H1 (cell line): ENCODE data around the gene BLNK. TPM values are rescaled to one million over a fixed set of nuclear protein-coding genes. Genes with fewer than 3 reads are reported as not detected.

ENCODE experiments used
- CTCF ChIA-PET: fragments of 300-600 bp; sonication (Branson Sonifier 250); formaldehyde crosslinking; loops from one replicate; lab custom pipeline; 2021; ENCODE audit not compliant: partially characterized antibody; lab: Charles Lee
- POLR2A ChIA-PET: fragments of 300-600 bp; sonication (Branson Sonifier 250); formaldehyde crosslinking; loops from one replicate; lab custom pipeline; 2021; ENCODE audit warnings: inconsistent platforms; ENCODE audit not compliant: partially characterized antibody; lab: Charles Lee
- DNase-seq, 2 experiments: peaks; one replicate each; pipeline versions ENCODE4 v3.0.0 to v3.0.0-alpha.2; 2010 to 2022; ENCODE audit warnings: low spot score in 2 of 2, low read depth in 1 of 2, mixed read lengths in 1 of 2
- FAIRE-seq: peaks from 2 replicates; lab custom pipeline; 2011; peaks lifted over from hg19 to GRCh38; lab: Jason Lieb, UNC
- H2AFZ ChIP-seq: 2 replicates; pipeline ENCODE4 v1.8.1; 2012; ENCODE audit warnings: low read length, inconsistent platforms
- H2AK5ac ChIP-seq: 2 replicates; pipeline ENCODE4 v1.6.1; 2013; ENCODE audit warnings: low read depth, low read length
- H2BK120ac ChIP-seq: replicated peaks from 2 replicates; pipeline ENCODE3; 2013; ENCODE audit warnings: low read depth, low read length, inconsistent platforms
- H2BK12ac ChIP-seq: 2 replicates; pipeline ENCODE4 v1.6.1; 2013; ENCODE audit warnings: low read depth, low read length
- H2BK15ac ChIP-seq: 2 replicates; pipeline ENCODE4 v1.6.1; 2013; ENCODE audit warnings: low read length
- H2BK20ac ChIP-seq: 2 replicates; pipeline ENCODE4 v1.6.1; 2013; ENCODE audit warnings: low read length
- H2BK5ac ChIP-seq: 2 replicates; pipeline ENCODE4 v1.6.1; 2013; ENCODE audit warnings: low read depth, low read length
- H3K14ac ChIP-seq: 2 replicates; pipeline ENCODE4 v1.6.1; 2013; ENCODE audit warnings: inconsistent platforms; ENCODE audit not compliant: insufficient read length
- H3K18ac ChIP-seq: 2 replicates; pipeline ENCODE4 v1.6.1; 2013; ENCODE audit warnings: low read length; ENCODE audit errors: extremely low read depth
- H3K23ac ChIP-seq: 2 replicates; pipeline ENCODE4 v1.6.1; 2013; ENCODE audit warnings: inconsistent platforms; ENCODE audit not compliant: insufficient read length
- H3K23me2 ChIP-seq: 2 replicates; pipeline ENCODE4 v1.6.1; 2013; ENCODE audit warnings: low read depth, low read length
- H3K27ac ChIP-seq: 2 replicates; pipeline ENCODE4 v1.6.1; 2011; ENCODE audit warnings: low read depth, low read length, inconsistent platforms
- H3K27me3 ChIP-seq, 4 experiments: replicated peaks in 1 of 4; 1 replicate in 1 of 4; 2 replicates in 3 of 4; pipeline versions ENCODE4 v1.6.1 to v1.8.1; 2011 to 2013; ENCODE audit warnings: low read length in 3 of 4, mild to moderate bottlenecking in 3 of 4, inconsistent platforms in 2 of 4, mixed read lengths in 2 of 4, moderate library complexity in 1 of 4; ENCODE audit not compliant: control insufficient read depth in 3 of 4, insufficient read depth in 3 of 4; ENCODE audit errors: extremely low read depth in 1 of 4
- H3K36me3 ChIP-seq, 4 experiments: 2 replicates each; pipeline versions ENCODE4 v1.6.1 to v1.8.1; 2011 to 2013; ENCODE audit warnings: mild to moderate bottlenecking in 4 of 4, low read length in 3 of 4, moderate library complexity in 2 of 4, control low read depth in 1 of 4, inconsistent platforms in 1 of 4; ENCODE audit not compliant: insufficient read depth in 4 of 4, control insufficient read depth in 2 of 4
- H3K4ac ChIP-seq: replicated peaks from 2 replicates; pipeline ENCODE3; 2013; ENCODE audit warnings: low read length, low read depth, mixed read lengths, inconsistent platforms; ENCODE audit not compliant: insufficient read length
- H3K4me1 ChIP-seq, 4 experiments: replicated peaks in 1 of 4; 1 replicate in 1 of 4; 2 replicates in 3 of 4; pipeline versions ENCODE4 v1.6.1 to v1.8.1; 2011 to 2013; ENCODE audit warnings: low read length in 3 of 4, inconsistent platforms in 2 of 4, mixed read lengths in 1 of 4; ENCODE audit not compliant: insufficient read depth in 4 of 4, control insufficient read depth in 3 of 4
- H3K4me2 ChIP-seq, 2 experiments: 2 replicates each; pipeline versions ENCODE4 v1.6.1 to v1.8.1; 2011 to 2013; ENCODE audit warnings: low read depth in 2 of 2, low read length in 2 of 2, control low read depth in 1 of 2, inconsistent platforms in 1 of 2, mild to moderate bottlenecking in 1 of 2; ENCODE audit not compliant: insufficient read depth in 1 of 2
- H3K4me3 ChIP-seq, 4 experiments: fragments of 200-600, 300-600 bp in 1 of 4; sonication (generic), shearing (Covaris generic), sonication (Bioruptor Twin) in 1 of 4; 2 replicates each; pipeline versions ENCODE4 v1.5.1 to v1.8.1; 2011 to 2016; ENCODE audit warnings: low read length in 4 of 4, low read depth in 3 of 4, control low read depth in 2 of 4, inconsistent platforms in 2 of 4, mild to moderate bottlenecking in 2 of 4, mixed read lengths in 1 of 4, moderate library complexity in 1 of 4; ENCODE audit not compliant: insufficient read depth in 2 of 4; ENCODE audit errors: extremely low read depth in 1 of 4
- H3K56ac ChIP-seq: replicated peaks from 2 replicates; pipeline ENCODE3; 2013; ENCODE audit warnings: low read depth, mild to moderate bottlenecking, mixed read lengths, low read length, inconsistent platforms; ENCODE audit not compliant: insufficient read length
- H3K79me1 ChIP-seq: 2 replicates; pipeline ENCODE4 v1.6.1; 2013; ENCODE audit warnings: low read depth, low read length, control low read depth
- H3K79me2 ChIP-seq, 2 experiments: 2 replicates each; pipeline versions ENCODE4 v1.6.1 to v1.8.1; 2012 to 2013; ENCODE audit warnings: low read length in 2 of 2, mild to moderate bottlenecking in 2 of 2, inconsistent platforms in 1 of 2; ENCODE audit not compliant: insufficient read depth in 2 of 2, control insufficient read depth in 1 of 2
- H3K9ac ChIP-seq, 4 experiments: replicated peaks in 1 of 4; 1 replicate in 1 of 4; 2 replicates in 3 of 4; pipeline versions ENCODE4 v1.6.1 to v1.8.1; 2011 to 2013; ENCODE audit warnings: low read depth in 3 of 4, low read length in 3 of 4, control low read depth in 2 of 4, mild to moderate bottlenecking in 2 of 4, moderate library complexity in 2 of 4, inconsistent platforms in 1 of 4; ENCODE audit errors: extremely low read depth in 1 of 4
- H3K9me3 ChIP-seq, 2 experiments: 2 replicates each; pipeline versions ENCODE4 v1.6.1 to v1.8.1; 2012 to 2013; ENCODE audit warnings: mild to moderate bottlenecking in 2 of 2, moderate library complexity in 2 of 2, control low read depth in 1 of 2, inconsistent platforms in 1 of 2, low read depth in 1 of 2, low read length in 1 of 2, mixed read lengths in 1 of 2; ENCODE audit not compliant: insufficient read depth in 2 of 2
- H4K20me1 ChIP-seq, 2 experiments: replicated peaks in 1 of 2; 2 replicates each; pipeline versions ENCODE3 to v1.8.1; 2011 to 2013; ENCODE audit warnings: inconsistent platforms in 2 of 2, low read length in 2 of 2, mild to moderate bottlenecking in 1 of 2; ENCODE audit not compliant: insufficient read depth in 2 of 2, control insufficient read depth in 1 of 2
- H4K5ac ChIP-seq: 2 replicates; pipeline ENCODE4 v1.6.1; 2013; ENCODE audit warnings: low read length, low read depth, mixed read lengths, inconsistent platforms; ENCODE audit not compliant: insufficient read length
- H4K8ac ChIP-seq: 2 replicates; pipeline ENCODE4 v1.8.0; 2013; ENCODE audit warnings: mild to moderate bottlenecking, moderate library complexity, low read length, inconsistent platforms; ENCODE audit not compliant: insufficient read depth; ENCODE audit errors: extremely low read depth
- H4K91ac ChIP-seq: replicated peaks from 2 replicates; pipeline ENCODE3; 2013; ENCODE audit warnings: low read length, mixed read lengths, inconsistent platforms; ENCODE audit not compliant: insufficient read length
- ASH2L ChIP-seq: fragments of 200-600, 300-600 bp; sonication (generic); IDR thresholded peaks from one replicate; pipeline ENCODE4 v1.7.1; 2017; ENCODE audit warnings: low read length
- BCL11A ChIP-seq, 2 experiments: IDR thresholded peaks; one replicate each; pipeline ENCODE4 v1.6.1; 2011; ENCODE audit warnings: low read depth in 2 of 2, low read length in 2 of 2, mild to moderate bottlenecking in 2 of 2
- CHD1 ChIP-seq: IDR thresholded peaks from 2 replicates; pipeline ENCODE4 v1.6.1; 2012; ENCODE audit warnings: low read depth, low read length, improper control_type of control experiment
- EZH2 ChIP-seq: fragments of 200-600 bp; sonication (generic); IDR thresholded peaks from 2 replicates; pipeline ENCODE4 v1.7.1; 2012; ENCODE audit warnings: low read depth, mild to moderate bottlenecking, moderate library complexity, low read length, inconsistent platforms; ENCODE audit not compliant: severe bottlenecking
- WGBS, 2 experiments: shearing (Covaris generic) in 1 of 2; methylation state at CpG; one replicate each; pipeline versions ENCODE4 v1.1.6 to v1.1.7; 2013 to 2015; ENCODE audit warnings: low lambda C conversion rate in 2 of 2, mixed read lengths in 2 of 2, inconsistent platforms in 1 of 2, low coverage in 1 of 2, missing lambda C conversion rate in 1 of 2; ENCODE audit not compliant: insufficient replicate concordance in 2 of 2, insufficient coverage in 1 of 2, insufficient read length in 1 of 2; ENCODE audit errors: extremely low coverage in 1 of 2, missing lambda C conversion rate in 1 of 2; 5-methylcytosine and 5-hydroxymethylcytosine counted together
- polyA plus RNA-seq, 7 experiments: library from polyadenylated mRNA; depleted of rRNA in 3 of 7; stranded (reverse) in 5 of 7; unstranded in 2 of 7; fragments of >200 nt in 5 of 7; fragments of 200-250 nt in 2 of 7; gene quantifications; 1 replicate in 5 of 7; 2 replicates in 1 of 7; 4 replicates in 1 of 7; pipeline versions ENCODE4 v1.2.1 to v1.2.3, GENCODE V29; 2011 to 2013; ENCODE audit warnings: missing spikeins in 2 of 7, mixed read lengths in 2 of 7
- total RNA-seq: library from RNA; stranded (reverse); fragmentation: NEBNext Ultra II Directional; extraction: Animal tissue kit (Norgen Biotek cat#: 25700); gene quantifications from 2 replicates; pipeline ENCODE4 v1.2.1, GENCODE V29; 2021
- TF ChIP-seq, protein P1 (sequence below), 3 experiments: IDR thresholded peaks; 1 replicate in 2 of 3; 2 replicates in 1 of 3; pipeline versions ENCODE4 v1.5.1 to v1.6.1; 2011; ENCODE audit warnings: low read length in 3 of 3, mild to moderate bottlenecking in 3 of 3, inconsistent platforms in 2 of 3, low read depth in 1 of 3, moderate library complexity in 1 of 3; ENCODE audit not compliant: insufficient read depth in 1 of 3; ENCODE audit errors: control extremely low read depth in 1 of 3

The BLNK gene
- total and polyA plus RNA-seq, 2 of the 8 experiments (the other 6 are each of a cell fraction or from before 2014, with no cell fraction given) = not detected

DNA sequence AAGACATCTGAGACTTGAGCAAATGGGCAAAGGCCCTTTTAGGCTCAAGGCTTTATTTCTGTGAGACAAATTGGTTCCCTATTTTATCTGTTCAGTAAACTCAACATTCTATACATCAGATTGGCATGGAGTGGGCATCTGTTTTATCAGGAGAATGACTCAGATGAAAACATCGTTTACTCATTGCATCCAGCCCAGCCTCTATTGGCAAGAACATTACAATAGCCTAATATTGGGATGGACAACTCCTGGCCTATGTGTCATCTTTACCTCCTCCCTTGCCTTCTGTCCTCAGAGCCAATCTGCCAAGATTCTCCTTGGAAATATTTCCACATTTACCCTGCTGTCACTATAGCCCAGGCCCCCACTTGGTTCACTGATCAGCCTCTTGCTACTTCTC, 5.5 kb upstream of the BLNK start:
- H3K9ac ChIP-seq = no peak overlapping the region
- H3K36me3 ChIP-seq = no peaks in the 10 kb centered on the region
- H3K23ac ChIP-seq = no peak overlapping the region
- H2AFZ ChIP-seq = no peak overlapping the region
- no peak overlapping the region for H3K4ac ChIP-seq
- H2BK15ac ChIP-seq = no peak overlapping the region
- H3K27ac ChIP-seq = no peak overlapping the region
- no peak overlapping the region for H3K56ac ChIP-seq
- H3K14ac ChIP-seq = no peak overlapping the region
- H3K18ac ChIP-seq = no peak overlapping the region
- FAIRE-seq (no peak), DNase-seq (no peak)
- no peaks in the 10 kb centered on the region for H3K27me3 ChIP-seq
- H4K8ac ChIP-seq = no peak overlapping the region
- no peak overlapping the region for H2BK20ac ChIP-seq
- H2BK120ac ChIP-seq = no peak overlapping the region
- no peaks in the 10 kb centered on the region for H3K79me1 ChIP-seq
- no peak overlapping the region for H4K91ac ChIP-seq
- H3K4me3 ChIP-seq = no peak overlapping the region
- WGBS, 2 experiments = 94% methylated on average over 1 of the region's 1 CpG; no CpG with 5 or more reads in 1 of the 2 experiments
- H4K5ac ChIP-seq = no peak overlapping the region
- H3K9me3 ChIP-seq = no peaks in the 10 kb centered on the region
- no peak overlapping the region for H3K4me2 ChIP-seq
- H3K4me1 ChIP-seq = no peaks in the 10 kb centered on the region
- H2AK5ac ChIP-seq = no peak overlapping the region
- H3K23me2 ChIP-seq = no peaks in the 10 kb centered on the region
- no peak overlapping the region for H2BK12ac ChIP-seq
- no peak for TF ChIP-seq EZH2
- TF ChIP-seq BCL11A (IDR thresholded peaks at IDR 0.05; ENCODE audit: low read depth in 2 of 2, low read length in 2 of 2) = no peak
- no peak for TF ChIP-seq CHD1
- no peak for TF ChIP-seq ASH2L
- TF ChIP-seq, protein P1, sequence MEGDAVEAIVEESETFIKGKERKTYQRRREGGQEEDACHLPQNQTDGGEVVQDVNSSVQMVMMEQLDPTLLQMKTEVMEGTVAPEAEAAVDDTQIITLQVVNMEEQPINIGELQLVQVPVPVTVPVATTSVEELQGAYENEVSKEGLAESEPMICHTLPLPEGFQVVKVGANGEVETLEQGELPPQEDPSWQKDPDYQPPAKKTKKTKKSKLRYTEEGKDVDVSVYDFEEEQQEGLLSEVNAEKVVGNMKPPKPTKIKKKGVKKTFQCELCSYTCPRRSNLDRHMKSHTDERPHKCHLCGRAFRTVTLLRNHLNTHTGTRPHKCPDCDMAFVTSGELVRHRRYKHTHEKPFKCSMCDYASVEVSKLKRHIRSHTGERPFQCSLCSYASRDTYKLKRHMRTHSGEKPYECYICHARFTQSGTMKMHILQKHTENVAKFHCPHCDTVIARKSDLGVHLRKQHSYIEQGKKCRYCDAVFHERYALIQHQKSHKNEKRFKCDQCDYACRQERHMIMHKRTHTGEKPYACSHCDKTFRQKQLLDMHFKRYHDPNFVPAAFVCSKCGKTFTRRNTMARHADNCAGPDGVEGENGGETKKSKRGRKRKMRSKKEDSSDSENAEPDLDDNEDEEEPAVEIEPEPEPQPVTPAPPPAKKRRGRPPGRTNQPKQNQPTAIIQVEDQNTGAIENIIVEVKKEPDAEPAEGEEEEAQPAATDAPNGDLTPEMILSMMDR (IDR thresholded peaks at IDR 0.05; ENCODE audit: control extremely low read depth in 1 of 3, insufficient read depth in 1 of 3, low read depth in 1 of 3, low read length in 3 of 3) = no peak
- TF ChIP-seq, all 59 proteins: peak for 0
- CTCF ChIA-PET = interaction anchor here (0.9 to 2.7 kb wide), 4 partner anchors 12 to 260 kb away, joined by 3 to 12 read pairs (median 4); no protein-coding TSS in a partner anchor
- H4K20me1 ChIP-seq = no peaks in the 10 kb centered on the region
- H2BK5ac ChIP-seq = no peak overlapping the region
- POLR2A ChIA-PET = no interaction called here
- H3K79me2 ChIP-seq = no peaks in the 10 kb centered on the region
